Measurements from ENCODE around the gene NLRP1.

GRCh38 chr17:5536866-5537650 lies 47.3 kb downstream of the NLRP1 start:
- no peak for TF ChIP-seq CTCF (IDR thresholded peaks at IDR 0.05; ENCODE audit: low read depth, low read length)
- no peak for TF ChIP-seq EZH2phosphoT487 (IDR thresholded peaks at IDR 0.05; ENCODE audit: low read depth)

All from OCI-LY3 (cell line).